HL-60/S4 treated with retinoic acid at 250 ng/mL for 4 days and 3 days (cell line): ENCODE data around the gene SBK2.
"Not testable (repeated sequence)": the region's sequence is repeated elsewhere in the genome, so short reads cannot be mapped to it uniquely, and the experiment has no call there.

Experiments used
- in situ Hi-C: fragments of 300-500 bp; cut with MboI; formaldehyde crosslinking; loops from 2 replicates; pipeline ENCODE4 v1.7.0; 2022; ENCODE audit warnings: low sequenced_read_pairs

SBK2 gene

GRCh38 chr19:55536366-55536765 lies 567 bp downstream of the SBK2 start:
- in situ Hi-C loops: no loop called here

DNA sequence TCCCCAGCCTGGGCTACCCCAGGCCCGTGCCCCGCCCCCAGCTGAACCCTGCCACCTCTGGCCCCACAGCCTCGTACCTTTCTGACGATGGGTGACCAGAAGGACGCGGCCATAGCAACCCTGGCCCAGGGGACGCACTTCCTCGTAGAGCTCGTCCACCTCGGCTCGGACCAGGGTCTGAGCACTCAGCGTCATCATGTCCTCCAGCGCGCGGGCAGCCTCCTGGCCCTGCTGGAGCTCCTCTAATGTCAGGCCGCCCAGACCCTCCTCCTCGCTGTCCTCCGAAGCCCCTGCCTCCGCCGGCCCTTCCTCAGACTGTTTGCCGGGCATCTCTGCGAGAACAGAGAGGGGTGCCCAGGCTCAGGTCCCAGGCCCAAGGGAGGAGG lies 975 bp downstream of the SBK2 start:
- in situ Hi-C loops: no loop called here

DNA sequence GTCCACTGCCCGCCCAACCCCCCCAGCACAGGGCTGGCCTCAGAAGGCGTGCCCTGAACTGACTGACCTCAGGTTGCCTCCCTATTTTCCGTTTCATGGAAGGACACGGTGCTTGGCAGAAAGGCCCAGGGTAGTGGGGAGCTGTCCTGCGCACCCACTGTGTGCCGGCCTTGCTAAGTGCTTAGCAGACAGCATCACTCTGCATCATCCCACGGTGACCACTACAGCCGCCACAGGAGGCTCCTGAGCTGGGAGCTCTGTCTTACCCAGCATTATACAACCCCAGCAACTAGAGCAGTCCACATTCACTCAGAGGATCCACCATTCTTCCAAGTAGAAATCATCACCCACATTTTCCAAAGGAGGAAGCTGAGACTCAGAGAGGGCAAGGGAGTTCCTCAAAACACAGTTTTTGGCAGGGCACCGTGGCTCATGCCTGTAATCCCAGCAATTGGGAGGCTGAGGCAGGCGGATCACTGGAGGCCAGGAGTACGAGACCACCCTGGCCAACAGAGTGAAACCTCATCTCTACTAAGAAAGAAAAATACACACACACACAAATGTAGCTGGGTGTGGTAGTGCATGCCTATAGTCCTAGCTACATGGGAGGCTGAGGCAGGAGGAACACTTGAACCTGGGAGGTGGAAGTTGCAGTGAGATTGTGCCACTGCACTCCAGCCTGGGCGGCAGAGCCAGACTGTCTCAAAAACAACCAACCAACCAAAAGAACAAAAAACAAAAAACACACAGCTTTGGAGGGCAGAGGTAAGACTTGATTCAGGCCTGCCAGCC lies 1.6 kb downstream of the SBK2 start:
- in situ Hi-C loops: no loop called here

GRCh38 chr19:55534280-55534679 lies 2.7 kb downstream of the SBK2 start:
- in situ Hi-C loops: not testable (repeated sequence)

DNA sequence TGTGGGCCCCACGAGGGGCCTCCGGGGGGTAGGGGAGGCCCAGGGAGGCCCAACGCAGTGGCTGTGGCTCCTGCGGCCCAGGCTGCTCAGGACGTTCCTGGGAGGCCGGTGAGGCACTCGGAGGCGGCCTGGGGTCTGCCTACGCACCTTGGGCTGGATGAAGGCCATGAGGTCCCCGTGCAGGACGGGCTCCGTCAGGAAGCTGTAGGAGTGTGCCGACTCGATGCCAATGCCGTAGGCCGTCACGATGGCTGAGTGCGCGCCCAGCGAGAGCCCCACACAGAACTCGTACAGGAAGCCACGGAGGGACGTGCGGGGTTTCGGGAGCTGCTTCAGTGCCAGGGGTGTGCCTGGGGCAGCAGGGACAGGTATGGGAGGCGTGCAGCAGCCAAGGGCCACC lies 5.9 kb downstream of the SBK2 start:
- in situ Hi-C loops: no loop called here

DNA sequence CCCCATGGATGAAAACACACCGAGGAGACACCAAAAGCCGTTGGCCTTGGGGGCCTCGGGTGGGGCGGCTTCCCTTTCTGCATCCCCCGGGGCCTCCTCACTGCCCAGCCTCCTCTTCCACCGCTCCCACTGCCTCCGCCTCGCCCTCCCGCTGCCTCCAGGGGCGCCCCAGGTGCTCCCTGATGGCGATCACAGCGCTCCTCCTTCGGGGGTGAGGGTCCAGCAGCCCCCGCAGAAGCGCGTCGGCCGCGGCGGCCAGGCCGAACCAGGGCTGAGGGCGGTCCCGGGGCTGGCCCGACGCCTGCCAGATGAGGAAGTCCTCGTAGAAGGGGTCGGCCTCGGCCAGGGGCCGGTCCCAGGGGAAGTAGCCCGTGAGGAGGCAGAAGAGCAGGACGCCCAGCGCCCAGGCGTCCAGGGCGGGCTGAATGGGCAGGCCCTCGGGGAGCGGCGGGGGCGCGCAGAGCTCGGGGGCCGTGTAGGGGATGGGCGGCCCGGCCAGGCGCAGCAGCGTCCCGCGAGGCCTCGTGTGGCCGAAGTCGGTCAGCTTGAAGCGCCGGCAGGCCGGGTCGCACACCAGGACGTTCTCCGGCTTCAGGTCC lies 7.2 kb downstream of the SBK2 start:
- in situ Hi-C loops: no loop called here

- in situ Hi-C loops: no loop called here
Measured at GRCh38 chr19:55528030-55528803, 8.7 kb downstream of the SBK2 start.

GRCh38 chr19:55527197-55528029 lies 9.5 kb downstream of the SBK2 start:
- in situ Hi-C loops: no loop called here

GRCh38 chr19:55526216-55527196 lies 10.4 kb downstream of the SBK2 start:
- in situ Hi-C loops: no loop called here

- in situ Hi-C loops: no loop called here
Measured at GRCh38 chr19:55525289-55526101, 11.4 kb downstream of the SBK2 start.

DNA sequence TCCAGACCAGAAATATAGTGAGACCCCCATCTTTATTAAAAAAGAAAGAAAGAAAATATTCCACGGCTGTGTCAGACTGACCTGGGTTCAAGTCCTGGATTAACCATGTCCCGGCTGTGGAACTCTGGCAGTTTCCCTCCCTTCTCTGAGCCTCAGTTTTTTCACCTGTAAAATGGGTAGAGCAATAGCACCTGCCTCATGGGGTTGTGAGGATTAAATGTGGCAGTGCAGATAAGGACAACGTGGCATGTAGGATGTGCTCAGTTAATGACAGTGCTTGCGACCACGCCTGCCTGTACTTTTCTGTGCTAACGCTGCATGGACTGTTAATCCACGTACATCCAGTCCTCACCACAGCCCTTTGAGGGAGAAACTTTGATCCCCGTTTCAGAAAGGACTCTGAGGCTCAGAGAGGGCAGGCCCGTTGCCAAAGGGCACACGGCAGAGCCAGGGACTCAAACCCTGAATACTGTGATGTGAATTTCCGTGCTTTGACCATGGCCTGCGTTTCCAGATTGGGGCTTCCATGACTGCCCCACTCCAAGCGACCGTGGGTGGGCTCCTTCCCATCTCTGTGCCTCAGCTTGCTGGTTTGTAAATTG lies 16.1 kb downstream of the SBK2 start:
- in situ Hi-C loops: no loop called here

DNA sequence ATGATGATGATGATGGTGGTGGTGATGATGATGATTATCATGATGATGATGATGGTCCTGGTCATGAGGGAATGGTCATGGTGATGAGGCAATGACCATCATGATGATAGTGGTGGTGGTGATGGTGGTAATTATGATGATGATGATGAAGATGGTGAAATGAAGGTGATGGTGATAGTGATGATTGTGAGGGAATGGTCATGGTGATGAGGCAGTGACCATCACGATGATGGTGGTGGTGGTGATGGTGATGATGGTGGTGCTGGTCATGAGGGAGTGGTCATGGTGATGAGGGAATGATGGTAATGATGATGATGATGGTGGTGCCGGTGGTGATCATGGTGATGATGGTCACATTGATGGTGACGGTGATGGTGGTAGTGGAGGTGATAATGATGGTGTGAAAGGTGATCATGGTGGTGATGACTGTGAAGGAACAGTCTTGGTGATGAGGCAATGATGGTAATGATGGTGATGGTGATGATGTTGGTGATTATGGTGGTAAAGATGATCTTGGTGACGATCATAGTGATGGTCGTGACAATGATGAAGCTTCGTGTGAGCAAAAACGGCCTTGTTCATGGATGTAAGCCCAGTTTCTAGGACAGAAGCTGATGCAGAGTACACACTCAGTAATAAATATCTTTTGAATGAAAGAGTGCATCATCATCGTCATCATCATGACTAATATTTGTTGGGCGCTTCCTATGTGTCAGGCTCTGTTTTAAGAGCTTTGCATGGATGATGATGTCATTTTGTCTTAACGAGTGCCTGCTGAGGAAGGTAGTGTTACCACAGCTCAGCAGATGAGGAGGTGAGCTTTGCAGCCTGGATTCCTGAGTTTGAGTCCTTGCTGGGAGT lies 17.3 kb downstream of the SBK2 start:
- in situ Hi-C loops: loop anchor here (10.0 kb wide), 1 partner anchor 105 kb away; the partner anchor contains the start of gene ZNF784

- in situ Hi-C loops: loop anchor here (10.0 kb wide), 1 partner anchor 108 kb away; the partner anchor contains the start of gene ZNF784
Measured at GRCh38 chr19:55516878-55517620, 19.9 kb downstream of the SBK2 start.

DNA sequence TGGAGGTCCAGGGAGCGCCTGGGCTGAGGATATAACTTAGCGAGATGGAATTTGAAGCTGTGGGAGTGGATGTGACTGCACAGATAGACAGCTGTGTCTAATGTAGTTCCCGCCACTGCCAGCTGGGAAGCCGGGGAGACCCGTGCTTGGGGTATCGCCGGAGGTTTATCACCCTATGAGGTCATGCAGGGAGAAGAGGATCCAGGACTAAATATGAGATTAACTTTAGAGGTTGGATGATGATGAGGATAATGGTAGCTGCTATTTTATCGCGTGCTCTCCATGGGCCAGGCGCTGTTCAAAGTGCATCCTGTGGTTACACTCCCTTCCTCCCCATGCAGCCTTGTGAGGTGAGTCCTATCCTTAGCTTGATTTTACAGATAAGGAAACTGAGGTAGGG lies 28.8 kb downstream of the SBK2 start:
- in situ Hi-C loops: no loop called here

GRCh38 chr19:55504981-55505380 lies 32.0 kb downstream of the SBK2 start:
- in situ Hi-C loops: no loop called here

DNA sequence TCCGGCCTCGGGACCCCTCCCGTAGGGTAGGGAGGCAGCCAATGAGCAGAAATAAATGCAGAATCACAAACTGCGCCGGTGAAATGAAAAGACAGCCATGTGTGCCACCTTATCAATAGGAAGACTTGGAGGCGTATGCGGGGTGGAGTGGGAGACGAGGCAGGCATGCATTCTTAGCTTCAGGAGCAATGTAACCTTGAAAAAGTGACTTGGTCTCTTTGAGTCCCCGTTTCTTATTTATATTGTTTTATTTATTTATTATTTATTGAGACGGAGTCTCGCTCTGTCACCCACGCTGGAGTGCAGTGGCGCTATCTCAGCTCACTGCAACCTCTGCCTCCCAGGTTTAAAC lies 32.7 kb downstream of the SBK2 start:
- in situ Hi-C loops: no loop called here
